ENCODE results near the gene SEPHS2. TPM values are rescaled to one million over a fixed set of nuclear protein-coding genes. Genes with fewer than 3 reads are reported as not detected.

Gene SEPHS2, protein sequence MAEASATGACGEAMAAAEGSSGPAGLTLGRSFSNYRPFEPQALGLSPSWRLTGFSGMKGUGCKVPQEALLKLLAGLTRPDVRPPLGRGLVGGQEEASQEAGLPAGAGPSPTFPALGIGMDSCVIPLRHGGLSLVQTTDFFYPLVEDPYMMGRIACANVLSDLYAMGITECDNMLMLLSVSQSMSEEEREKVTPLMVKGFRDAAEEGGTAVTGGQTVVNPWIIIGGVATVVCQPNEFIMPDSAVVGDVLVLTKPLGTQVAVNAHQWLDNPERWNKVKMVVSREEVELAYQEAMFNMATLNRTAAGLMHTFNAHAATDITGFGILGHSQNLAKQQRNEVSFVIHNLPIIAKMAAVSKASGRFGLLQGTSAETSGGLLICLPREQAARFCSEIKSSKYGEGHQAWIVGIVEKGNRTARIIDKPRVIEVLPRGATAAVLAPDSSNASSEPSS
- 43.1 TPM for total RNA-seq (ENCODE audit: unreplicated experiment)
- long read RNA-seq, transcript SEPHS2-201 (1 exons, 2,551 nt): major isoform, 113 of 113 reads
- long read RNA-seq, partial matches to known transcripts: 0 of 113 reads
- long read RNA-seq, other reads (novel, unspliced or antisense): 0 of 113 reads

DNA sequence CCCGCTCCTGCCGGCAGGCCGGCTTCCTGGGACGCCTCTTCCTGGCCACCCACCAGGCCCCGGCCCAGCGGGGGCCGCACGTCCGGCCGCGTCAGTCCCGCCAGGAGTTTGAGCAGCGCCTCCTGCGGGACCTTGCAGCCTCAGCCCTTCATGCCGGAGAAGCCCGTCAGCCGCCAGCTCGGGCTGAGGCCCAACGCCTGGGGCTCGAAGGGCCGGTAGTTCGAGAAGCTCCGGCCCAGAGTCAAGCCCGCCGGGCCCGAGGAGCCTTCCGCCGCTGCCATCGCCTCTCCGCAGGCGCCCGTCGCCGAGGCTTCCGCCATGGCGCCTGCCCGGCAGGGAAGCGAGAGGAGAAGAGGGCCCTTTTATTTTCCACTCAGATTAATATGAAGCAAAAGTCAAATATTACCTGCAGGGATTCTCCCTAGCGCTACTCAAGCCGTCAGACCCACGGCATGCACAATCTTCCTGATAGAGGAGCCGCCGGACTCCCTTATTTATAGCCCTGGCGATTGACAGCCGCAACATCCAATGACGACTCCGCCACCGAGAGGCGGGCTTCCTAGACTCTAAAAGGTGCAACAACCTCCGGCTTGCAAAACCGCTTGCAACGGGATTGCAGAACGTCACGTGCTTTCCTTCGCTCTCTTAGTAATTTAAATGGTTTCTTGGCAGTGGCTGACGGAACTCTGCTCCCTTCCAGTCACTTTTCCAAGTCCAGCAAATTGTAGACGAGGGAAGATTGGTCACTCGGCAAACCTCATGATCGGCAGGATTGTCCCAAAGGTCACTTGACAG, at the start of gene SEPHS2:
Gene SEPHS2 (minus strand): TSS at position 467 of the 795 bp plus-strand sequence. CDS start 147 bp downstream, at position 320.
- peaks cover 10% of the 10 kb centered on the region for H3K36me3 Mint-ChIP-seq (ENCODE audit: low read depth, unreplicated experiment)
- H3K4me3 Mint-ChIP-seq (ENCODE audit: unreplicated experiment): peak within 1 kb of the TSS; percentile 92
- peaks cover 18% of the 10 kb centered on the region for H3K4me1 Mint-ChIP-seq (ENCODE audit: unreplicated experiment)
- H3K27ac Mint-ChIP-seq (ENCODE audit: unreplicated experiment): peak within 1 kb of the TSS; percentile 83
- peak; percentile 90 for DNase-seq (ENCODE audit: low spot score)
- H3K9me3 Mint-ChIP-seq (ENCODE audit: unreplicated experiment): no peaks in the 10 kb centered on the region
- H3K27me3 Mint-ChIP-seq (ENCODE audit: unreplicated experiment): peaks cover 8% of the 10 kb centered on the region
- TF ChIP-seq, protein P1, sequence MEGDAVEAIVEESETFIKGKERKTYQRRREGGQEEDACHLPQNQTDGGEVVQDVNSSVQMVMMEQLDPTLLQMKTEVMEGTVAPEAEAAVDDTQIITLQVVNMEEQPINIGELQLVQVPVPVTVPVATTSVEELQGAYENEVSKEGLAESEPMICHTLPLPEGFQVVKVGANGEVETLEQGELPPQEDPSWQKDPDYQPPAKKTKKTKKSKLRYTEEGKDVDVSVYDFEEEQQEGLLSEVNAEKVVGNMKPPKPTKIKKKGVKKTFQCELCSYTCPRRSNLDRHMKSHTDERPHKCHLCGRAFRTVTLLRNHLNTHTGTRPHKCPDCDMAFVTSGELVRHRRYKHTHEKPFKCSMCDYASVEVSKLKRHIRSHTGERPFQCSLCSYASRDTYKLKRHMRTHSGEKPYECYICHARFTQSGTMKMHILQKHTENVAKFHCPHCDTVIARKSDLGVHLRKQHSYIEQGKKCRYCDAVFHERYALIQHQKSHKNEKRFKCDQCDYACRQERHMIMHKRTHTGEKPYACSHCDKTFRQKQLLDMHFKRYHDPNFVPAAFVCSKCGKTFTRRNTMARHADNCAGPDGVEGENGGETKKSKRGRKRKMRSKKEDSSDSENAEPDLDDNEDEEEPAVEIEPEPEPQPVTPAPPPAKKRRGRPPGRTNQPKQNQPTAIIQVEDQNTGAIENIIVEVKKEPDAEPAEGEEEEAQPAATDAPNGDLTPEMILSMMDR (IDR thresholded peaks at IDR 0.05; ENCODE audit: unreplicated experiment): peak; percentile 34

DNA sequence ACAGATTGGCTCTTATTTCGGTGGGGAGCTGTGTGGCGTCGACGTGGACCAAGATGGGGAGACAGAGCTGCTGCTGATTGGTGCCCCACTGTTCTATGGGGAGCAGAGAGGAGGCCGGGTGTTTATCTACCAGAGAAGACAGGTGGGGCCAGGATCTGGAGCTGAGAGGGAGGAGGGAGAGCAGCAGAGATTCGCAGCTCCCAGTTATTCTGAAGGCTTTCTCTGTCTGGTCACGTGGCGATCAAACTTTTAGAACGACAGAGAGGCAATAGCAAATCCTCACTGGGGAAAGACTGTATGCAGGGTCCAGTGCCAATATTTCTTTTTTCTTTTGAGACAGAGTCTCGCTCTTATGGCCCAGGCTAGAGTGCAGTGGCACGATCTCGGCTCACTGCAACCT, 49.0 kb upstream of the SEPHS2 start:
- peaks cover 2% of the 10 kb centered on the region for H3K27me3 Mint-ChIP-seq (ENCODE audit: unreplicated experiment)
- H3K4me3 Mint-ChIP-seq (ENCODE audit: unreplicated experiment): no peak overlapping the region
- TF ChIP-seq, protein P1 (IDR thresholded peaks at IDR 0.05; ENCODE audit: unreplicated experiment): no peak
- H3K27ac Mint-ChIP-seq (ENCODE audit: unreplicated experiment): no peak overlapping the region
- no peaks in the 10 kb centered on the region for H3K9me3 Mint-ChIP-seq (ENCODE audit: unreplicated experiment)
- no peak for DNase-seq (ENCODE audit: low spot score)
- H3K4me1 Mint-ChIP-seq (ENCODE audit: unreplicated experiment): peaks cover 11% of the 10 kb centered on the region
- H3K36me3 Mint-ChIP-seq (ENCODE audit: low read depth, unreplicated experiment): no peaks in the 10 kb centered on the region

DNA sequence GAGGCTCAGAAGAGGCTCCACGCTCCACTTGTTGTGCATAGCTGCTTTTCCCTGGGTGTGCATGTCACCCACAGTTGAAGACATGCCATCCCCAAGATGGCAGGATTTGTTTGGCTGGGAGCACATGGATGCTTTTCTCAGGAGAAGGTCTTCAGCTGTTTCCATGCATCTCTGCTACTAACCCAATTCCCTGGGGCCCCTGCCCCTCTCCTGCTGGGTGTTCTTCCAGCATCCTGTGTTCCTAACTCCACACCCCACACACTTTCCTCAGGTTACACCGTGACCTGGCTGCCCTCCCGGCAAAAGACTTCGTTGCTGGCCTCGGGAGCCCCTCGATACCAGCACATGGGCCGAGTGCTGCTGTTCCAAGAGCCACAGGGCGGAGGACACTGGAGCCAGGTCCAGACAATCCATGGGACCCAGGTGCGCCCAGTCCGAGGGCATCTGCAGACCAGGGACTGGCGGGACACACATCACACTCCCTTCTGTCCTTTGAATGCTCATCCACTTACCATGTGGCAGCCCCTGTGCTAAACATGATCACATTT, 48.3 kb upstream of the SEPHS2 start:
- no peaks in the 10 kb centered on the region for H3K9me3 Mint-ChIP-seq (ENCODE audit: unreplicated experiment)
- DNase-seq (ENCODE audit: low spot score): no peak
- TF ChIP-seq, protein P1 (IDR thresholded peaks at IDR 0.05; ENCODE audit: unreplicated experiment): no peak
- H3K4me1 Mint-ChIP-seq (ENCODE audit: unreplicated experiment): peaks cover 11% of the 10 kb centered on the region
- H3K4me3 Mint-ChIP-seq (ENCODE audit: unreplicated experiment): no peak overlapping the region
- H3K27me3 Mint-ChIP-seq (ENCODE audit: unreplicated experiment): peaks cover 2% of the 10 kb centered on the region
- H3K36me3 Mint-ChIP-seq (ENCODE audit: low read depth, unreplicated experiment): no peaks in the 10 kb centered on the region
- no peak overlapping the region for H3K27ac Mint-ChIP-seq (ENCODE audit: unreplicated experiment)

DNA sequence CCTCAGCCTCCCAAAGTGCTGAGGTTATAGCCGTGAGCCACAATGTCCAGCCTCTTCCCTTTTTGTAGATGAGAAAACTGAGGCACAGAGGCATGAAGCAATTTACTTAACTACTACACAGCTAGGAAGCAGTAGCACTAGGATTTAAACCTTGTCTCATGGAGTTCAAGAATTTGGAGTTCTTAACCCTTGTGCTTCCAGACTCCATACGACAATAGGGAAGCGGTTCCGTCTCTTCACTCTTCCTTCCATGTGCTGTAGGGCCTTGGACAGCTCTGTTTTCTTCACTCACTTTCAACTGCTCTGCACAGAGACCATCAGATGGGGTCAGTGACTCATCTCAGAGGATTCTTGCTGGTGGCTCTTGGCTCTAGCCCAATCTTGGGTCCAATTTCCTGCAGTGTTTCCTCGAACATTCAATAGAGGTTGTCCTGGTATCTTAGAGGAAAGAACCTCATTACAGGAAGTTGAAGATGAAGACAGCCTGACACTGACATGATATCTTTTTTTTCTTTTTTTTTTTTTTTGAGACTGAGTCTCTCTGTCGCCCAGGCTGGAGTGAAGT, 46.2 kb upstream of the SEPHS2 start:
- Mint-ChIP-seq H3K27ac (ENCODE audit: unreplicated experiment) (no peak overlapping the region), H3K27me3 (ENCODE audit: unreplicated experiment) (peaks cover 6% of the 10 kb centered on the region)
- DNase-seq (ENCODE audit: low spot score): no peak

More for the DNA sequence above, 46.2 kb upstream of the SEPHS2 start:
- peaks cover 11% of the 10 kb centered on the region for H3K4me1 Mint-ChIP-seq (ENCODE audit: unreplicated experiment)
- TF ChIP-seq, protein P1 (IDR thresholded peaks at IDR 0.05; ENCODE audit: unreplicated experiment): no peak
- no peaks in the 10 kb centered on the region for H3K9me3 Mint-ChIP-seq (ENCODE audit: unreplicated experiment)
- H3K4me3 Mint-ChIP-seq (ENCODE audit: unreplicated experiment): no peak overlapping the region
- no peaks in the 10 kb centered on the region for H3K36me3 Mint-ChIP-seq (ENCODE audit: low read depth, unreplicated experiment)
